ENCODE data around the gene AP2A2. TPM values are rescaled to one million over a fixed set of nuclear protein-coding genes. Genes with fewer than 3 reads are reported as not detected.

The AP2A2 gene
- total RNA-seq, 2 experiments from 2014 or later, result 24.9 to 43.0 TPM

DNA sequence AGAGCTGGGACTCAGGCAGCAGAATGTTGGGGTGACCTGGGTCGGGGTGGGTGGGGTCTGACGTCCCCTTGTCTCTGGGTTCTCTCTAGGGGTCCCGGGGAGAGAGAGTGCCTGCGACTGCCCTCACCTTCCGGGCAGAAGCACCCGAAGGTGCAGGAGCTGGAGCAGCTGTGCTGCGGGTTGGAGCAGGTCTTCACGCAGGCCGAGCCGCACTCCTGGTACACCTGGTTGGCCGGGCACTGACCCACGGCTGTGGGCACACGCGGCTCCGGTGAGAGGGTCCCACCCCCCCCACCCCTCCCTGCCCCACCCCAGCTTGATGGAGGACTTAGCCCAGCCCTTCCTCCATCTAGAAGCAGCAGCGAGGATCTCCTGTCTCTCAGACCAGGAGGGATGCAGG lies 104.4 kb downstream of the AP2A2 start:
- POLR2A ChIA-PET, result no interaction called here

DNA sequence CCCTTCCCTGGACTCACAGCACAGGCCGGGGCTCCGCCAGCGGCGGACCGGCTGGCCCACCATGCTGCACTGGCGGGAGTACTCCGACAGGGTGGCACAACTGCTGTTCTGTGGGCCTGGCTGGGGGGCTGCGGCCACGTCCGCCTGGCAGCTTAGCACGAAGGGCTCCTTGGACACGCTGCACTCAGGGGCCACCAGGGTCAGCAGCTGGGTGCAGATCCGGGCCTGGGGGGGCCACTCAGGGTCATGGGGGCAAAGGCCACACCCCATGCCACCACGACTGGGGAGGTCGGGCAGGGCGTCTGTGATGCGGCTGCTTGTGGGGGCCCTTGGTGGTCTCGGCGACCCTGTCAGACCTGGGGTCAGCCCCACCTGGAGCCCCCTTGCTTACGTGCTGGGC lies 104.9 kb downstream of the AP2A2 start:
- H3K4me2 ChIP-seq (ENCODE audit: low read length), result no peak overlapping the region
- TF ChIP-seq, protein P1, sequence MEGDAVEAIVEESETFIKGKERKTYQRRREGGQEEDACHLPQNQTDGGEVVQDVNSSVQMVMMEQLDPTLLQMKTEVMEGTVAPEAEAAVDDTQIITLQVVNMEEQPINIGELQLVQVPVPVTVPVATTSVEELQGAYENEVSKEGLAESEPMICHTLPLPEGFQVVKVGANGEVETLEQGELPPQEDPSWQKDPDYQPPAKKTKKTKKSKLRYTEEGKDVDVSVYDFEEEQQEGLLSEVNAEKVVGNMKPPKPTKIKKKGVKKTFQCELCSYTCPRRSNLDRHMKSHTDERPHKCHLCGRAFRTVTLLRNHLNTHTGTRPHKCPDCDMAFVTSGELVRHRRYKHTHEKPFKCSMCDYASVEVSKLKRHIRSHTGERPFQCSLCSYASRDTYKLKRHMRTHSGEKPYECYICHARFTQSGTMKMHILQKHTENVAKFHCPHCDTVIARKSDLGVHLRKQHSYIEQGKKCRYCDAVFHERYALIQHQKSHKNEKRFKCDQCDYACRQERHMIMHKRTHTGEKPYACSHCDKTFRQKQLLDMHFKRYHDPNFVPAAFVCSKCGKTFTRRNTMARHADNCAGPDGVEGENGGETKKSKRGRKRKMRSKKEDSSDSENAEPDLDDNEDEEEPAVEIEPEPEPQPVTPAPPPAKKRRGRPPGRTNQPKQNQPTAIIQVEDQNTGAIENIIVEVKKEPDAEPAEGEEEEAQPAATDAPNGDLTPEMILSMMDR (conservative IDR thresholded peaks at IDR 0.05; ENCODE audit: low read length), result no peak
- TF ChIP-seq EZH2phosphoT487 (IDR thresholded peaks at IDR 0.05; ENCODE audit: borderline replicate concordance, low read depth, low read length), result no peak
- CTCF ChIA-PET (ENCODE audit: unreplicated experiment), result no interaction called here
- H3K36me3 ChIP-seq (ENCODE audit: insufficient read depth, low read length), result no peaks in the 10 kb centered on the region
- H3K4me1 ChIP-seq (ENCODE audit: insufficient read depth, low read length, poor library complexity, severe bottlenecking), result no peaks in the 10 kb centered on the region
- H3K9me3 ChIP-seq (ENCODE audit: low read length), result no peaks in the 10 kb centered on the region
- POLR2A ChIA-PET, result no interaction called here
- no peak overlapping the region for H3K4me3 ChIP-seq (ENCODE audit: low read depth, low read length, poor library complexity, severe bottlenecking)
- no peak overlapping the region for H3K27ac ChIP-seq (ENCODE audit: low read depth, low read length, poor library complexity, severe bottlenecking)
- no TSS peak for BruUV-seq (replicated peaks)
- no peak for DNase-seq (ENCODE audit: low spot score)
- H2AFZ ChIP-seq (ENCODE audit: low read length), result no peak overlapping the region
- no peaks in the 10 kb centered on the region for H3K79me2 ChIP-seq (ENCODE audit: insufficient read depth, low read depth, low read length)
- no peaks in the 10 kb centered on the region for H4K20me1 ChIP-seq (ENCODE audit: insufficient read depth, low read length)
- intact Hi-C loops (cut with micrococcal nuclease; ENCODE audit: unreplicated experiment), result no loop called here
- H3K9me2 ChIP-seq (ENCODE audit: insufficient read depth, low read length), result no peaks in the 10 kb centered on the region

More for the DNA sequence above, 104.4 kb downstream of the AP2A2 start:
- Histone ChIP-seq H3K36me3 (ENCODE audit: insufficient read depth, low read length) (no peaks in the 10 kb centered on the region), H4K20me1 (ENCODE audit: insufficient read depth, low read length) (no peaks in the 10 kb centered on the region), H3K4me1 (ENCODE audit: insufficient read depth, low read length, poor library complexity, severe bottlenecking) (no peaks in the 10 kb centered on the region), H3K27ac (ENCODE audit: low read depth, low read length, poor library complexity, severe bottlenecking) (no peak overlapping the region), H3K9me2 (ENCODE audit: insufficient read depth, low read length) (no peaks in the 10 kb centered on the region), H3K79me2 (ENCODE audit: insufficient read depth, low read depth, low read length) (no peaks in the 10 kb centered on the region), H3K4me3 (ENCODE audit: low read depth, low read length, poor library complexity, severe bottlenecking) (no peak overlapping the region), H3K4me2 (ENCODE audit: low read length) (no peak overlapping the region), H2AFZ (ENCODE audit: low read length) (no peak overlapping the region), H3K9me3 (ENCODE audit: low read length) (no peaks in the 10 kb centered on the region)
- DNase-seq (ENCODE audit: low spot score), result no peak
- intact Hi-C loops (cut with micrococcal nuclease; ENCODE audit: unreplicated experiment), result no loop called here
- CTCF ChIA-PET (ENCODE audit: unreplicated experiment), result no interaction called here
- TF ChIP-seq, protein P1 (conservative IDR thresholded peaks at IDR 0.05; ENCODE audit: low read length), result no peak
- no peak for TF ChIP-seq EZH2phosphoT487 (IDR thresholded peaks at IDR 0.05; ENCODE audit: borderline replicate concordance, low read depth, low read length)
- no TSS peak for BruUV-seq (replicated peaks)

DNA sequence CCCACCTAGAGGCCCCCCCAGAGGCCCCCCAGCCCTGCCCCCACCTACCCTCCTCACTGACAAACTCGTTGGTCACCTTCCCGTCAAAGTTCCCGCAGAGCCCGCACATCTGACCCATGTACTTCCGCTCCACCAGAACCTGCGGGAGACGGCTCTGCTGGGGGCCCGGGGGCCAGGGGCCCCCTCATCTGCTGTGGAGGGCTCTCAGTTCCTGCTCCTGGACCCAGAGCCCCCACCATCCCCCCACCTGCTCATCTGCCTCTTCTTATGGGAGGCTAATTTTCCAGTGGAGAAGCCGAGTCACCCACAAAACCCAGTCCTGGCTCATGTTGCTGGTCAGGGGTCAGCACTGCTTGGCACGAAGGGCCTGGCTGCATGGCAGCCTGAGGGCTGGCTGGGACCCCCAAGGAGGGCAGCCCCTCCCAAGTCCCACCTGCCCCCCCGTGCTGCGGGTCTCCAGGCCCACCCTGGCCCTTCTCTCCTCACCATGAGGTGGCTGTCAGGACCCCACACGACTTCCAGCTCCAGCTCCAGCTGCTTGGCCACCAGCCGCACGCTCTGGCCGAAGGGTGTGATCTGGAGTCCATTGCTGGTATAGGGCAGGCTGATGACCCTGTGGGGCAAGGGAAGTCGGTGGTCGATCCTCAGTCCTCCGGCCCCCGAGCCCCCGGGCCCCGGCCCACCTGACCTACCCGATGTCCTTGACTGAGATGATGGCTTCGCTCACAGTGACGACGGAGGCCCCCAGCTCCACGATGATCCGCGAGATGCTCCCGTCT lies 105.6 kb downstream of the AP2A2 start:
- Histone ChIP-seq H3K9me3 (ENCODE audit: low read length) (no peaks in the 10 kb centered on the region), H2AFZ (ENCODE audit: low read length) (no peak overlapping the region), H3K9me2 (ENCODE audit: insufficient read depth, low read length) (no peaks in the 10 kb centered on the region), H3K27ac (ENCODE audit: low read depth, low read length, poor library complexity, severe bottlenecking) (no peak overlapping the region), H3K79me2 (ENCODE audit: insufficient read depth, low read depth, low read length) (no peaks in the 10 kb centered on the region), H4K20me1 (ENCODE audit: insufficient read depth, low read length) (no peaks in the 10 kb centered on the region), H3K4me2 (ENCODE audit: low read length) (no peak overlapping the region), H3K4me1 (ENCODE audit: insufficient read depth, low read length, poor library complexity, severe bottlenecking) (no peaks in the 10 kb centered on the region), H3K36me3 (ENCODE audit: insufficient read depth, low read length) (no peaks in the 10 kb centered on the region), H3K4me3 (ENCODE audit: low read depth, low read length, poor library complexity, severe bottlenecking) (no peak overlapping the region)
- ChIA-PET POLR2A (no interaction called here), CTCF (ENCODE audit: unreplicated experiment) (no interaction called here)
- no peak for TF ChIP-seq EZH2phosphoT487 (IDR thresholded peaks at IDR 0.05; ENCODE audit: borderline replicate concordance, low read depth, low read length)
- TF ChIP-seq, protein P1 (conservative IDR thresholded peaks at IDR 0.05; ENCODE audit: low read length), result no peak
- DNase-seq (ENCODE audit: low spot score), result no peak
- intact Hi-C loops (cut with micrococcal nuclease; ENCODE audit: unreplicated experiment), result no loop called here
- no TSS peak for BruUV-seq (replicated peaks)

All from OCI-LY7 (cell line).